NCI-H82 treated with DMSO at 0.1 percent for 48 hours (cell line): ENCODE data around the gene MIA3.
"Not testable (repeated sequence)": the region's sequence is repeated elsewhere in the genome, so short reads cannot be mapped to it uniquely, and the experiment has no call there.

Experiments used
- DNase-seq: peaks from one replicate; lab custom pipeline; 2025; ENCODE audit not compliant: unreplicated experiment; lab: John Stamatoyannopoulos, UW

MIA3 gene, protein sequence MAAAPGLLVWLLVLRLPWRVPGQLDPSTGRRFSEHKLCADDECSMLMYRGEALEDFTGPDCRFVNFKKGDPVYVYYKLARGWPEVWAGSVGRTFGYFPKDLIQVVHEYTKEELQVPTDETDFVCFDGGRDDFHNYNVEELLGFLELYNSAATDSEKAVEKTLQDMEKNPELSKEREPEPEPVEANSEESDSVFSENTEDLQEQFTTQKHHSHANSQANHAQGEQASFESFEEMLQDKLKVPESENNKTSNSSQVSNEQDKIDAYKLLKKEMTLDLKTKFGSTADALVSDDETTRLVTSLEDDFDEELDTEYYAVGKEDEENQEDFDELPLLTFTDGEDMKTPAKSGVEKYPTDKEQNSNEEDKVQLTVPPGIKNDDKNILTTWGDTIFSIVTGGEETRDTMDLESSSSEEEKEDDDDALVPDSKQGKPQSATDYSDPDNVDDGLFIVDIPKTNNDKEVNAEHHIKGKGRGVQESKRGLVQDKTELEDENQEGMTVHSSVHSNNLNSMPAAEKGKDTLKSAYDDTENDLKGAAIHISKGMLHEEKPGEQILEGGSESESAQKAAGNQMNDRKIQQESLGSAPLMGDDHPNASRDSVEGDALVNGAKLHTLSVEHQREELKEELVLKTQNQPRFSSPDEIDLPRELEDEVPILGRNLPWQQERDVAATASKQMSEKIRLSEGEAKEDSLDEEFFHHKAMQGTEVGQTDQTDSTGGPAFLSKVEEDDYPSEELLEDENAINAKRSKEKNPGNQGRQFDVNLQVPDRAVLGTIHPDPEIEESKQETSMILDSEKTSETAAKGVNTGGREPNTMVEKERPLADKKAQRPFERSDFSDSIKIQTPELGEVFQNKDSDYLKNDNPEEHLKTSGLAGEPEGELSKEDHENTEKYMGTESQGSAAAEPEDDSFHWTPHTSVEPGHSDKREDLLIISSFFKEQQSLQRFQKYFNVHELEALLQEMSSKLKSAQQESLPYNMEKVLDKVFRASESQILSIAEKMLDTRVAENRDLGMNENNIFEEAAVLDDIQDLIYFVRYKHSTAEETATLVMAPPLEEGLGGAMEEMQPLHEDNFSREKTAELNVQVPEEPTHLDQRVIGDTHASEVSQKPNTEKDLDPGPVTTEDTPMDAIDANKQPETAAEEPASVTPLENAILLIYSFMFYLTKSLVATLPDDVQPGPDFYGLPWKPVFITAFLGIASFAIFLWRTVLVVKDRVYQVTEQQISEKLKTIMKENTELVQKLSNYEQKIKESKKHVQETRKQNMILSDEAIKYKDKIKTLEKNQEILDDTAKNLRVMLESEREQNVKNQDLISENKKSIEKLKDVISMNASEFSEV (N-terminal part only)

DNA sequence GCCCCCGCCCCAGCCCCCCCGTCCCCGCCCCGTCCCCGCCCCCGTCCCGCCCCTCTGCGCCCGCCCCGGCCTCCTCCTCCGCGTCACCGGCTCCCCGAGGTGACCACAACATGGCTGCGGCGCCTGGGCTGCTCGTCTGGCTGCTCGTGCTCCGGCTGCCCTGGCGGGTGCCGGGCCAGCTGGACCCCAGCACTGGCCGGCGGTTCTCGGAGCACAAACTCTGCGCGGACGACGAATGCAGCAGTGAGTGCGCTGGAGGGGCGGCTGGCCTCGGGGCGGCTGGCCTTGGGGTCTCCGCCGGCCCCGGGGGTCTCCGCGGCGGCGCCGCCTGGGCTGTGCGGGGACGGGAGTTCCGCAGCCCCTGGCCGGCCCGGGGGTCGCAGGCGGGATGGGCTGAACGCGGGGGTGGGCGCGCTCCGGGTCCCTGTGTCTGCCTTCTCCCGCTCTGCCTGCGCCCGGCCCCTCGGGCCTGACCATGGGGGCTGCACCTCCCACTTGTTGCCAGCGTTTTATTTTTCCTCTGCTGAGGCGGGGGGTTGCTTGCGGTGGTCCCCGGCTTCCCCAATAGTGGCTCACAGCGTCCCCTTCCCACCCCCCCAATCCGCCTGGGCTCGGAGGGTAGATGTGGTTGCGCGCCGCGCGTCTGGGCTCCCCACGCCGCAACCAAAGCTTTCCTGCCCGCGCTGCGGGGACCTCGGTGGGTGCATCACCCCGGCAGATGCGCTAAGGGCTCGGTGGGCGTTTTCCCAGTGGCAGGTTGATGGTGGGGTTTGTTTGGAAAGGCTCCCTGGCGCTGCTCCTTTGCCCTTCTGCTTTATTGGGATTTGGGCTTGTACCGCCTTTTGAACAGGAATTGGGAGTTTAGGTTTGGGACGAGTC, at the start of gene MIA3:
Gene MIA3, plus strand, starts transcription at position 97 of the 879 bp plus-strand sequence. Its CDS starts 14 bp downstream, at position 111.
- no peak for DNase-seq

DNA sequence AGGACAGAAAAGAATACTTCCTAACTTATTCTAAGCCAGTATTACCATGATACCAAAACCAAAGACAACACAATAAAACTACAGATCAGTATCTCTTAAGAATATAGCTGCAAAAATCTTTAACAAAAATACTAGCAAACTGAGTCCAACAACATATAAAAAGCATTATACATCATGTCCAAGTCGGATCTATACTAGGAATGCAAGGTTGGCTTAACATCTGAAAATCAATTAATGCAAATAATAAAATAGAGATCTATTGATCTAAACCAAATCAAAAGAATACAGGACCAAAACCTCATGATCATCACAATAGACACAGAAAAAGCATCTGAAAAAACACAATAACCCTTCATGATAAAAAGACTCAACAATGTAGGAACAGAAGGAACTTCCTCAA, 47.1 kb upstream of the MIA3 start:
- no peak for DNase-seq

DNA sequence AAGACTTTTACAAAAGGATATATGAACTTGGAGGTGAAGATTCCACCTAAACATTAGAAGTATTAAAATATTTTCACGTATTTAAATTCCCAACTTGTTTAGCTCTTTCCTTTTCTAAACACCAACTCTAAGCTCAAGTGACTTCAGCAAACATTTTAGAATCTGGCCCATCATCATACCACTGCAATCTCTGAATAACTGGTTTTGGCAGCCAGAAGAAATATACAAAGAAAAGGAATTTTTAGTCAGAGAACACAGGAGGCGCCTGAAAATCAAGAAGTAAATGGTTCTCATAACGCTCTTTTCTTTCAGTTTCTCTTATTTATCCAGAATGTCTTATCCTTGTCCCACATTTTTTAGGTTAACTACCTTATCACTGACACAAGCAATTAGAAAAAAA, 38.6 kb upstream of the MIA3 start:
- no peak for DNase-seq

DNA sequence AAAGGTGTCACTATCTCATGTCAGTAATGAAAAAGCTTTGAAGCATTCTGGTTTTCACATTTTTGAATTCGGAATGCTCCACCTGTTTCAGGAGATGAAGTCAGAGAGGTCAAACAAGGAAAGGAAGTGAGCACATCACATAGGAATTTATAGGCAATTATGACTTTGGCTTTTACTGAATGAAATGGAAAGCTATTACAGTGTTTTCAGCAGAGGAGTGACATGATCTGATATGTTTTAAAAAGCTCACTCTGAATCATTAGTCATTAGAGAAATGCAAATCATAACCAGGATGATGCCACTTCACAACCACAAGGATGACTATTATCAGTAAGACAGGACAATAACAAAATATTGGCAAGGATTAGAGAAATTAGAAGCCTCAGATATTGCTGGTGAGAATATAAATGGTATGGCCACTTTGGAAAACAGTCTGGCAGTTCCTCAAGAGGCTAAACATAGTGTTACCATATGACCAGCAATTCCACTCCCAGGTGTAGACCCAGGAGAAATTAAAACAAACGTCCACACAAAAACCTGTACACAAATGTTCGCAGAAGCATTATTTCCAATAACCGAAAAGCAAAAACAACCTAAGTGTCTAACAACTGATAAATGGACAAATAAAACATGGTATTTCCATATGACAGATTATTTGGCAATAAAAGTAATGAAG, 35.7 kb upstream of the MIA3 start:
- DNase-seq, result no peak

DNA sequence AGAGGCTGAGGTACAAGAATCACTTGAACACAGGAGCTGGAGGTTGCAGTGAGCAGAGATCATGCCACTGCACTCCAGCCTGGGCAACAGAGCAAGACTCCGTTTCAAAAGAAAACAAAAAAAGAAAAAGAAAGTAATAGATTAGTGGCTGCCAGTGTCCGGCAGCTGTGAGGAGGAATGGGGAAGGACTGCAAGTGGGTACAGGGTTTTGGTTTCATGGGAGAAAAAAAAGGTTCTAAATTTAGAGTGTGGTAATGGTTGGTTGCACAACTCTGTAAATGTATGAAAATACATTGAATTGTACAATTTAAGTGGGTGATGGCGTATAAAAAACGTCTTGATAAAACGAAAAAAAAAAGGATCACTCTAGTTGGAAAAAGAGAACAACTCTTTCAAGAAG, 34.8 kb upstream of the MIA3 start:
- DNase-seq, result no peak

DNA sequence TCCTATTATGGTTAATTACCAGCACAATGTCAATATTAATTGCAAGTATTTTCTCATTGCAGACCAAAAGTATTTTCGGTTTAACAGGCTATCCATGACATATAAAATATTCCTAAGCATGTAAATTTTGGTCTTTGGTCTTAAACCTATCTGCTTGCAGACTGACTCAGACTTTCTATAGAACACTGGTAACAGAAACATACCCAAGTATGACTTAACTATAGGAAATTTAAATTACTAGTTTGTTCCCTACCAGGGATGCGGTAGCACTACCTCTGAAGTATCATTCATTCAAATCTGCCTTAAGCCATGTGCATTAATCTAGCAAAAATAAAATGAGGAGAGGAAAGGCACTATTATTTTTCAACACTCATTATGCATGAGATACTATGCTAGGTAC, 31.1 kb upstream of the MIA3 start:
- no peak for DNase-seq

DNA sequence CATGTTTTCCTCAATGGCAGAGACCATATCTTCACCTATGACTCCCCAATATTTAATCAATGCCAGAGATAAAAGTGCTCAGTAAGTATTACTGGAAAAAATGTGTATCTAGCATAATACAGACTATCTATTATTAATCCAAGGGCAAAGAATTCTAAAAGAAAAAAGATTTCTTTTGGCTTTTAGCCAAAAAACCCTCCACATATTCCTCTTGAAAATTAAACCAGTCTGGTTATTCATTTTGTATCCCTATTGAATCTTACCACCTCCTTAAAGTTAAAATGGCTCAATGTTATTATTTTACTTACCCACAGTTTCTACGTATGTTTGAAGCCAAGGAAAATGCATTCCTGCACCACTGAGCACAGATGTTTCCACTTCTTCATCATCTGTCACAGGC, 29.8 kb upstream of the MIA3 start:
- no peak for DNase-seq

DNA sequence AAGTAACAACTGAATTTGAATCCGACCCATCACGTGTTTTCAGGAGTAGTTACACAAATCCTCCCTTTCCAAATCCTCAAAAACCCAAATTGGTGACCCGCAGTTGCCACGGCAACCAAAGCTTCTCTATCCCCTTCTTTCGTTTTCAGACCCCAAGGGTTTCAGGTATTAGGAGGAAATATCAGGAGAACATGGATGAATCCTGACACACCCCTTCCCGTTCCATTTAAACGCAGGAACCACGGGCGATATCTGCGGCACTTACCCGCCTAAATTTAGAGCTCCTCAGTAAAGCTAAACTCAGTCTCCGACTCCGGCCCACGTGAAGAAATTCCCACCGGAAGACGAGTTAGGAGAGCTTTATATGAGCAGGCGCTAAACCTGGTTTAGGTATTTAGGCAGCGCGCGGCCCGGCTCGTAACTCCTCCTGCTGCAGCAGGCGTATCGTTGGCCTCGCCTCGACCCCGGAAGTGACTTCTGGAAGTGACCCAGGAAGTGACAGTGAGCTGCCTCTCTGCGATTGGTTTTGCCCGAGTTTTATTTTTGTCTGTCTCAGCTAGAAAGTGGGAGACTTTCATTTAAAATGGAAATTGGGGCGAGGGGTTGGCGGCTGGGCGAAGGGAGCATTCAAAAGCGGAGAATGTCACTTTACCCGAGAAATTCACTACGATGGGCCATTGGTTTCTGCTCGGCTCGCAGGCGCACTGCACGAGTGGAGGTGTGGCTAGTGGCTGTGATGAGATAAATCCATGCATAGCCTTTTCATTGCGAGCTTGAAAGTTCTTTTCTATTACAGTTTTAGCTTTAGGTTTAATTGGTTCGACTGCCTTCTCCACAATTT, 28.2 kb upstream of the MIA3 start, which contains the start of gene TAF1A:
Gene TAF1A, minus strand, starts transcription at position 472 of the 841 bp plus-strand sequence.
- peak; percentile 62 for DNase-seq

DNA sequence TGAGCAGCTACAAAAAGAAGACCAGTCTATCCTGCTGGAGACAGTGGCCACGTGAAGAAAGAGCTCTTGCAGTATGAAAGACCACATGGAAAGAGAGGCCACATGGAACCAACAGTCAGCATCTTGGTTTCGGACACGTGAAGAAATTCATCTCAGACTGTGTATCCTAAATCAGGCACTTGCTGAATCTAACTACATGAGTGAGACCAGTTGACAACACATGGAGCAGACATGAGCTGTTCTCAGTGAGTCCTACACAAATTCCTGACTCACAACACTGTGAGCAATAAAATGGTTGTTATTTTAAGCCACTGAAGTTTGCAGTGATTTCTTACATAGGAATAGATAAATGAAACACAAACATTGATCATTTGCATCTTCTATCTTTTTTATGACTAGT, 25.7 kb upstream of the MIA3 start:
- no peak for DNase-seq

DNA sequence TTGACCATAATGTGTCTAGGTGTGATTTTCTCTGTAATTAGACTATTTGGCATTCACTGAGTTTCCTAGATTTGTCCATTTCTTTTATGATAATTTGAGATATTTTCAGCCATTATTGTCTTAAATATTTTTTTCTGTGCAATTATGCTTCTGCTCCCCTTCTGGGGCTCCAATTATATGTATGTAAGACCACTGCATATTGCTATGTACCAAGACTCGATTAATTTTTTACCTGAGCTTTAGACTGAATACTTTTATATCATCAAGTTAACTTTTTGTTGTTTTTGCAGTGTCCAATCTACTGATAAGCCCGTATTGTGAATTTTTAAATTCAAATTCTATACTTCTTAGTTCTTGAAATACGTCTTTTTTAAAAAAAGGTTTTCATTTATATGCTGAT, 23.1 kb upstream of the MIA3 start:
- DNase-seq, result no peak

DNA sequence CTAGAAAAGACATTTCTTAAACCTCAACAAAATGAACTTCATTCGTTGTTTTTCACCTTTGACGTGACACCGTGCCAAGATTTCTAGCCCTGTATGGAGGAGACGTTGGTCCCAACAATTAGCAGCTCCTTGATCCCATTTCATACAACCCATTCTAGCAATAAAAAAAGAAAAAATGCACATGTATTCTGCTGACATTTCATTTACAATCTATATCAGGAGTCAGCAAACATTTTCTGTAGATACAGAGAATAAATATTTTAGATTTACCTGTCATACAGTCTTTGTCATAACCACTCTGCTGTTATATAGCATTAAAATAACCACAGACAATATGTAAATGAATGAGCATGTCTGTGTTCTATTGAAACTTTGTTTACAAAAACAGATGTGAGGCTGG, 21.2 kb upstream of the MIA3 start:
- no peak for DNase-seq

DNA sequence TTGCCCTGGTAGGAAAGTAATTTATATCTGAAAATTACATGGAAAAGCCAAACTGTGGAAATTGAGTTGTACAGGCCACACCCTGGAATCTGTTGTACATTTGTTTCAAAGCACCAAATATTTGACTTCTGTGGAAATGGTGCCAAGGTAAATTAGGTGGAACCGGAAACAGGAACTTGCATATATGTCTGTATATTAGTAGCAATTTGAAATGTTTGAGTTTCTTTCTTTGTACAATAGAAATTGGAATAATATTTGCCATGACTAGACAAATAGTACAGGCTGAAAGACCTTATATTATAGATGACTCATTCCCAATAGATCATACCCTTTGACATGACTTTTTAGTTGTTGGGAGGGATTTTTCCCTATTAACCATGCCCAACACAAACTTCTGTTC, 17.6 kb upstream of the MIA3 start:
- DNase-seq, result no peak

DNA sequence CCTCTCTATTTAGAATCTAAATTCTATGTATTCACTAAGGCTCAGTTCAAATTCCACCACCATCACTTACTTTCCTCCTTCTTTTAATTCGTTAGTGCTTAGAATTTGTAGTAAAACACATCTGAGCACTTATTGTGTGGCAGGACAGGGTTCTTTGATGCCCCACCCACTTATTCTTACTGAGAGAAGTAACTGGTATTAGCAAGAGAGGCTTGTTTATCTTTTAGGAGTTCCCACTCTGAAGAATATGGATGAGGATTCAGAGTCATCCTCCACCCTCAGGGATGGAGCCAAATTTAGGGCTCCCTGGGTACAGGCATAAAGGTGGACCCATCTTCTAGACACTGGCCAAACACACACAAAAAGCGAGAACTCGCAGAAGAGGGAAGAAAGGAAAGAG, 16.6 kb upstream of the MIA3 start:
- DNase-seq, result no peak

DNA sequence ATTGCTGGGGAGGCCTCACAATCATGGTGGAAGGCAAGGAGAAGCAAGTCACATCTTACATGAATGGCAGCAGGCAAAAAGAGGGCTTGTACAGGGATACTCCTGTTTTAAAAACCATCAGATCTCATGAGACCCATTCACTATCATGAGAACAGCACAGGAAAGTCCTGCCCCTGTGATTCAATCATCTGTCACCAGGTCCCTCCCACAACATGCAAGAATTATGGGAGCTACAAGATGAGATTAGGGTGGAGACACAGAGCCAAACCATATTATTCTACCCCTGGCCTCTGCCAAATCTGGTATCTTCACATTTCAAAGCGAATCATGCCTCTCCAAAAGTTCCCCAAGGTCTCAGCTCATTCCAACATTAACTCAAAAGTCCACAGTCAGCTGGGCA, 11.1 kb upstream of the MIA3 start:
- DNase-seq, result no peak

DNA sequence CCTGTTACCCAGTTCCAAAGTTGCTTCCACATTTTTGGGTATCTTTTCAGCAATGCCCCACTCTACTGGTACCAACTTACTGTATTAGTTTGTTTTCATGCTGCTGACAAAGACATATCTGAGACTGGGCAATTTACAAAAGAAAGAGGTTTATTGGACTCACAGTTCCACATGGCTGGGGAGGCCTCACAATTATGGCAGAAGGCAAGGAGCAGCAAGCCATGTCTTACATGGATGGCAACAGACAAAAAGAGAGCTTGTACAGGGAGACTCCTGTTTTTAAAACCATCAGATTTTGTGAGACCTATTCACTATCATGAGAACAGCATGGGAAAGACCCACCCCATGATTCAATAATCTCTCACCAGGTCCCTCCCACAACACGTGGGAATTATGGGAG, 8.8 kb upstream of the MIA3 start:
- DNase-seq, result not testable (repeated sequence)

DNA sequence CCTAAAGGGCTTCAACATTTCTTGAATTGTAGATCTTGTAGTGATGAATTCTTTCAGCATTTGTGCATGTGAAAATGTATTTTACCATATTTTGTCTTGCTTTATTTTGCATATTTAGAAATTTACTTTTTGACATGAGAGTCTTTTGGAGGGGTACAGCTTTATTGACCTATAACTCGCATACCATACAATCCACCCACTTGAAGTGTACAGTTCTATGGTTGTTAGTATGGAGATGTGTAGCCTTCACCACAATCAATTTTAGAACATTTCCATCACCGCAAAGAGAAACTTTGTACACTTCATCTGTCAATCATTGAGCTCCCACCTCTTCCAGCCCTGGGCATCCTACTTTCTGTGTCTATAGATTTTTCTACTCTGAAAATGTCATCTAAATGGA, 7.2 kb upstream of the MIA3 start:
- DNase-seq, result no peak

DNA sequence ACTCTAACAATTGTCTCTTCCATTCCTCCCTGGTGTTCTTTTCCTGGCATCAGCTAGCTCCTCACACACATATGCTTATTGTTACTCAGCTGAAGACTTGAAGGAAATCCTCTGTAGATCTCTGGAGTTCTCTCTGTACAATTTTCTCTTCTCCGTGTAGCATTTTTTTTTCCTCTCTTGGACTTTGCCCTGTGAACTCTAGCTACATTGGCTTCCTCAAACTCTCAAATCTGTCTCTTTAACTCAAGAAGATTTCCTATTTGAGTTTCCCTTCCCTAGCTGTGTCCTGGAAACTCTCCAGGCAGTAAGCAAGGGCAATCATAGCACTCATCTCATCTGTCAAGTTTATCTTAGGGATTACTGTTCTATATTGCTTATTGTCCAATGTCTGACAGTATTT, 4.3 kb upstream of the MIA3 start:
- no peak for DNase-seq

DNA sequence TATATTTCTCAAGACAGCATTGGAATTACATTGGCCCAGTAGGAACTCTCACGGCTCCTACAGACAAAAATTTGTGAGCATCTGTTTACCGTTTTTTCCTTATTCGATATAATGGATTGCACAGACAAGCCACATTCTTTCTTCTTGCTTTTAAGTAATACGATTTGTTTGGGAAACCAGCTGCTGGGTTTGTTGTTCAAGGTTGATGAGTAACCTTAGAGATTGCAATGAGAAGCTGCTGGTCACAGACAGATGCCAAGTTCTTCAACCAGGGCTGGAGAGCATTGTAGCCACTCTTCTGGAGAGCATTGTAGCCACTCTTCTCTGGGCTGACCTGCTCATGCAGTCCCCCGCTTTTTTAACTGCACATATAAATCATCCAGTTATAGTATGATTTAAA, 1.4 kb upstream of the MIA3 start:
- DNase-seq, result no peak
